Esophagus (tissue), 2 donors: ENCODE results near the gene SORCS2. TPM values are rescaled to one million over a fixed set of nuclear protein-coding genes. Genes with fewer than 3 reads are reported as not detected.

ENCODE experiments used
- H3K27ac ChIP-seq, 2 donors: one replicate each; pipeline ENCODE4 v1.5.1; 2013; ENCODE audit warnings: low read depth in 2 of 2, mild to moderate bottlenecking in 2 of 2, inconsistent platforms in 1 of 2, low read length in 1 of 2, moderate library complexity in 1 of 2
- H3K27me3 ChIP-seq, 2 donors: one replicate each; pipeline ENCODE4 v1.6.1; 2013; ENCODE audit warnings: low read length in 2 of 2, control low read depth in 1 of 2, mild to moderate bottlenecking in 1 of 2; ENCODE audit not compliant: insufficient read depth in 2 of 2, control insufficient read depth in 1 of 2
- H3K36me3 ChIP-seq, 2 donors: one replicate each; pipeline ENCODE4 v1.6.1; 2013; ENCODE audit warnings: low read length in 1 of 2; ENCODE audit not compliant: control insufficient read depth in 2 of 2, insufficient read depth in 2 of 2
- H3K4me1 ChIP-seq, 2 donors: one replicate each; pipeline ENCODE4 v1.6.1; 2013; ENCODE audit warnings: low read length in 1 of 2; ENCODE audit not compliant: control insufficient read depth in 2 of 2, insufficient read depth in 2 of 2
- H3K4me3 ChIP-seq, 2 donors: one replicate each; pipeline ENCODE4 v1.5.1; 2013; ENCODE audit warnings: low read length in 2 of 2, mild to moderate bottlenecking in 2 of 2, low read depth in 1 of 2, moderate library complexity in 1 of 2
- H3K9me3 ChIP-seq, 2 donors: one replicate each; pipeline ENCODE4 v1.6.1; 2013; ENCODE audit warnings: mild to moderate bottlenecking in 2 of 2, low read depth in 1 of 2, low read length in 1 of 2, moderate library complexity in 1 of 2; ENCODE audit not compliant: control insufficient read depth in 2 of 2, insufficient read depth in 1 of 2
- WGBS, 2 donors: extraction: QIAGEN DNeasy Blood & Tissue Kit; methylation state at CpG; one replicate each; pipeline ENCODE4 v1.1.7; 2013; 5-methylcytosine and 5-hydroxymethylcytosine counted together
- polyA plus RNA-seq, 2 donors: library from polyadenylated mRNA; stranded (reverse); fragments of 200-250 nt; gene quantifications; one replicate each; pipeline ENCODE4 v1.2.3, GENCODE V29; 2013
- donor health status: healthy with polysubstance abuse.
- donor health status: Bipolar disorder and iron deficiency.

SORCS2 gene
- polyA plus RNA-seq, 2 donors = 1.1 to 1.2 TPM

GRCh38 chr4:7521666-7522065 is 329.3 kb downstream of the SORCS2 start:
- H3K9me3 ChIP-seq = no peaks in the 10 kb centered on the region
- 79 to 80% methylated on average over 6 of the region's 6 CpGs for WGBS, 2 donors
- H3K27me3 ChIP-seq = peaks cover 0 to 5% of the 10 kb centered on the region in 2 donors
- no peaks in the 10 kb centered on the region for H3K36me3 ChIP-seq
- no peak overlapping the region for H3K27ac ChIP-seq
- no peaks in the 10 kb centered on the region for H3K4me1 ChIP-seq
- H3K4me3 ChIP-seq = no peak overlapping the region

DNA sequence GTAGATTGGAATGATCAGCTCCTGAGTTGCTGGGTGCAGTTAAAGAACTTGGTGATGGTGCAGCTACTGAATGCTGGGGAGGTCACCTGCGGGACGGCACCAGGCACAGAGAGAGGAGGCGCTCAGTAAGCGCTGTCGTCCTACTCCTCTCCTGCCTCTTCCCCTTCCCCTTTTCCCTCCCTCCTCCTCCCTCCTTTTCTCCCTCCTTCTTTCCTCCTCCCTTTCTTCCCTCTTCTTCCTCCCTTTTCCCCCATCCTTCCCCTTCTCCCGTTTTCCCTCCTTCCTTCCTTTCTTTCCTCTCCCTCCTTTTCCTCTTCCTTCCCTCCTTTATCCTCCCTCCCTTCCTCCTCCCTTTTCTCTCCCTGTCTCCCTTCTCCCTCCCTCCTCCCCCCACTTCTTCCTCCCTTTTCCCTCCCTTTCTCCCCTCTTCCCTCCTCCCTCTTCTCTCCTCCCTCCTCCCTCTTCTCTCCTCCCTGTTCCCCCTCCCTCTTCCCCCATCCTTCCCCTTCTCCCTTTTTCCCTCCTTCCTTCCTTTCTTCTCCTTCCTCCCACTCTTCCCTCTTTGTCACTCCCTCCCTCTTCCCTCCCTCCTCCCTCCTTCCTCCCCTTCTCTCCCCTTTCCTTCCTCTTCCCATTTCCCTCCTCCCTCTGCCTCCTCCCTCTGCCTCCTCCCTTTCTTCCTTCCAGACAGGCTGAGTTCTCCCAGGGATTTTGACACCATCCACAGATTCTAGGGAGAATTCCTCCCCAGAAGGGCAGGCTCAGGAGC is 330.3 kb downstream of the SORCS2 start:
- Histone ChIP-seq H3K36me3 (no peaks in the 10 kb centered on the region), H3K9me3 (no peaks in the 10 kb centered on the region), H3K4me1 (no peaks in the 10 kb centered on the region), H3K27me3 (peaks cover 0 to 5% of the 10 kb centered on the region in 2 donors), H3K27ac (no peak overlapping the region), H3K4me3 (no peak overlapping the region)
- 79 to 80% methylated on average over 5 of the region's 6 CpGs for WGBS, 2 donors

GRCh38 chr4:7523526-7523925 is 331.2 kb downstream of the SORCS2 start:
- H3K36me3 ChIP-seq = no peaks in the 10 kb centered on the region
- H3K27me3 ChIP-seq = peaks cover 0 to 5% of the 10 kb centered on the region in 2 donors
- WGBS, 2 donors = 83 to 90% methylated on average over 12 of the region's 12 CpGs
- no peaks in the 10 kb centered on the region for H3K4me1 ChIP-seq
- H3K4me3 ChIP-seq = no peak overlapping the region
- no peaks in the 10 kb centered on the region for H3K9me3 ChIP-seq
- no peak overlapping the region for H3K27ac ChIP-seq

DNA sequence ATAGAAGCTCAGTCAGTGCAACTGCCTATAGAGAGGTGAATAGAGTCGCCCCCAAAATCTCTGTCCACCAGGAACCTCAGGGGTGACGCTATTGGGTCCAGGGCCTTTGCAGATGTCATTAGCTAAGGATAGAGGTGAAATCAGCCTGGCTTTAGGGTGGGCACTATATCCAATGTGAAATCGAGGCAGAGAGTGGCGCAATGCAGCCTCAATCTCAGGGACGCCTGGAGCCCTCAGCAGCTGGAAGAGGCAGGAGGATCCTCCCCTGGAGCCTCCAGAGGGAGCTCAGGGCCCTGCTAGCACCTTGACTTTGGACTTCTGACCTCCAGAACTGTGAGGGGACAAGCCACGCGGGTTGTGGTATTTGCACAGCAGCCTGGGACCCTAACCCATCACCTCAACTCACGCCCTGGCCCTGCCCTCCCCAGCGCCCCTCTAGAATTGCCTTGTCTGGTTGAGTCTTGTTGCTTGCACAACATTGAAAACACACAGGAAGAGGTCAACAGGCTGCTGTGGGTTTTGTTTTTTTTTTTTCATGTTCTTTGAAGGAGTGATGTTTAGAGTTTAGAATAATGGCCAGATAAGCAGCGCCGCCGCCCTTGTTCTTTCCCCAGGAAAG is 331.8 kb downstream of the SORCS2 start:
- WGBS, 2 donors = 55 to 73% methylated on average over 12 of the region's 12 CpGs
- Histone ChIP-seq H3K36me3 (no peaks in the 10 kb centered on the region), H3K27me3 (peaks cover 0 to 5% of the 10 kb centered on the region in 2 donors), H3K4me1 (no peaks in the 10 kb centered on the region), H3K27ac (no peak overlapping the region), H3K4me3 (no peak overlapping the region), H3K9me3 (no peaks in the 10 kb centered on the region)

GRCh38 chr4:7524843-7525242 is 332.5 kb downstream of the SORCS2 start:
- WGBS, 2 donors = 68% methylated on average over 14 of the region's 14 CpGs
- peaks cover 0 to 3% of the 10 kb centered on the region in 2 donors for H3K27me3 ChIP-seq
- no peak overlapping the region for H3K4me3 ChIP-seq
- H3K36me3 ChIP-seq = no peaks in the 10 kb centered on the region
- H3K27ac ChIP-seq = no peak overlapping the region
- no peaks in the 10 kb centered on the region for H3K9me3 ChIP-seq
- H3K4me1 ChIP-seq = no peaks in the 10 kb centered on the region

DNA sequence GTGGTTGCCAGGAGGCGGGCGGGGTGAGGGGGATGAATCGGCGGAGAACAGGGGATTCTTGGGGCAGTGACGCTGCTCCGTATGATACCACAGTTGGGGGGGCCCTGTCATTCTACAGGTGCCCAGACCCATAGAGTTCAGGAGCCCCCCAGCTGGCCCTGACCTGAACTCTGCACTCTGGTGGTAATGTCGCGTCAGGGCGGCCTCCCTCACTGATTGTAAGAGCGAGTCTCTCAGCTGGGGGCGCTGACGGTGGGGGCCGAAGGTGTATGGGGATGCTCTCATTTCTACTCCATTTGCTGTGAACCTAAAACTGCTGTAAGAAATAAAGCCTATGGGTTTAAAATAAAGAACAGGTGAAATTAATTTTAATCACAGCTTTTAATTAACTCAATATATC is 334.2 kb downstream of the SORCS2 start:
- WGBS, 2 donors = 84 to 86% methylated on average over 13 of the region's 13 CpGs
- Histone ChIP-seq H3K27ac (no peak overlapping the region), H3K9me3 (no peaks in the 10 kb centered on the region), H3K4me3 (no peak overlapping the region), H3K36me3 (no peaks in the 10 kb centered on the region), H3K27me3 (no peaks in the 10 kb centered on the region), H3K4me1 (no peaks in the 10 kb centered on the region)

DNA sequence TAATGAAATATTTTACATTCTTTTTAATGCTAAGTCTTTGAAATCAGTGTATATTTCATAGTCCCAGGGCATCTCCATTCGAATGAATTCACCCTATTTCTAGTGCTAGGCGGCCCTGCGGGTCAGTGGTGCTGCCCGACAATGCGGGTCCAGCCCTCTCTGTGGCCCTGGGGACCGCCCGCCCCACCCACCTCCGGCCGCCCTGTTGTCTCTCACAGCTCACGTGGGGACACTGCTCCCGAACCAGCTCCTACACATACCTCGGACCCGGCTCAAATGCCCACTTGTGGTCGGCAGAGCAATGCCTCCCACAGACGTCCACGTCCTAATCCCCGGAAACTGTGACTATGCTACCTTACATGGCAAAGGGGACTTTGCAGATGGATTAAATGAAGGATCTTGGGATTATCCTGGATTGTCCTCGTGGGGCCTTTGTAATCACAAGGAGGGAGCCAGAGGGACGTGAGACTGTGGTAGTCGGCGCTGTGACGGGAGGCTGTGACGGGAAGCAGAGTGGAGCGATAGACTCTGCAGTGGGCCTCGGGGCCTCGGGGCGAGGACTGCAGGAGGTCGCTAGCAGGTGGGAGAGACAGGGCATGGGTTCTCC is 334.7 kb downstream of the SORCS2 start:
- Histone ChIP-seq H3K4me3 (no peak overlapping the region), H3K36me3 (no peaks in the 10 kb centered on the region), H3K27ac (no peak overlapping the region), H3K9me3 (no peaks in the 10 kb centered on the region), H3K27me3 (no peaks in the 10 kb centered on the region), H3K4me1 (no peaks in the 10 kb centered on the region)
- 84 to 88% methylated on average over 28 of the region's 28 CpGs for WGBS, 2 donors

- Histone ChIP-seq H3K27ac (no peak overlapping the region), H3K9me3 (peaks cover 1 to 2% of the 10 kb centered on the region in 2 donors), H3K27me3 (no peaks in the 10 kb centered on the region), H3K4me1 (no peaks in the 10 kb centered on the region), H3K36me3 (no peaks in the 10 kb centered on the region), H3K4me3 (no peak overlapping the region)
- 53 to 55% methylated on average over 12 of the region's 12 CpGs for WGBS, 2 donors
Observed at GRCh38 chr4:7529368-7530080, 337.2 kb downstream of the SORCS2 start.

GRCh38 chr4:7530082-7530481 is 337.7 kb downstream of the SORCS2 start:
- Histone ChIP-seq H3K36me3 (no peaks in the 10 kb centered on the region), H3K27ac (no peak overlapping the region), H3K9me3 (peaks cover 3 to 4% of the 10 kb centered on the region in 2 donors), H3K4me3 (no peak overlapping the region), H3K27me3 (no peaks in the 10 kb centered on the region), H3K4me1 (no peaks in the 10 kb centered on the region)
- 58 to 59% methylated on average over 7 of the region's 7 CpGs for WGBS, 2 donors
